GM20000 (cell line): ENCODE results near the gene UTF1.

Experiments
- DNase-seq: peaks from one replicate; pipeline ENCODE4 v3.0.0; 2012; ENCODE audit warnings: low spot score
- CTCF ChIP-seq: IDR thresholded peaks from 2 replicates; pipeline ENCODE4 v1.5.1; 2012; ENCODE audit warnings: mild to moderate bottlenecking, control low read depth; ENCODE audit errors: extremely low read depth, missing control alignments

The UTF1 gene

GRCh38 chr10:133271521-133272300 is 41.7 kb downstream of the UTF1 start:
- no peak for TF ChIP-seq CTCF
- no peak for DNase-seq

GRCh38 chr10:133272301-133272963 is 42.4 kb downstream of the UTF1 start:
- TF ChIP-seq CTCF, result no peak
- no peak for DNase-seq

- no peak for DNase-seq
- TF ChIP-seq CTCF, result no peak
Measured at GRCh38 chr10:133272964-133273420, 43.0 kb downstream of the UTF1 start.

- no peak for TF ChIP-seq CTCF
- DNase-seq, result no peak
Measured at GRCh38 chr10:133273534-133274143, 43.6 kb downstream of the UTF1 start.

DNA sequence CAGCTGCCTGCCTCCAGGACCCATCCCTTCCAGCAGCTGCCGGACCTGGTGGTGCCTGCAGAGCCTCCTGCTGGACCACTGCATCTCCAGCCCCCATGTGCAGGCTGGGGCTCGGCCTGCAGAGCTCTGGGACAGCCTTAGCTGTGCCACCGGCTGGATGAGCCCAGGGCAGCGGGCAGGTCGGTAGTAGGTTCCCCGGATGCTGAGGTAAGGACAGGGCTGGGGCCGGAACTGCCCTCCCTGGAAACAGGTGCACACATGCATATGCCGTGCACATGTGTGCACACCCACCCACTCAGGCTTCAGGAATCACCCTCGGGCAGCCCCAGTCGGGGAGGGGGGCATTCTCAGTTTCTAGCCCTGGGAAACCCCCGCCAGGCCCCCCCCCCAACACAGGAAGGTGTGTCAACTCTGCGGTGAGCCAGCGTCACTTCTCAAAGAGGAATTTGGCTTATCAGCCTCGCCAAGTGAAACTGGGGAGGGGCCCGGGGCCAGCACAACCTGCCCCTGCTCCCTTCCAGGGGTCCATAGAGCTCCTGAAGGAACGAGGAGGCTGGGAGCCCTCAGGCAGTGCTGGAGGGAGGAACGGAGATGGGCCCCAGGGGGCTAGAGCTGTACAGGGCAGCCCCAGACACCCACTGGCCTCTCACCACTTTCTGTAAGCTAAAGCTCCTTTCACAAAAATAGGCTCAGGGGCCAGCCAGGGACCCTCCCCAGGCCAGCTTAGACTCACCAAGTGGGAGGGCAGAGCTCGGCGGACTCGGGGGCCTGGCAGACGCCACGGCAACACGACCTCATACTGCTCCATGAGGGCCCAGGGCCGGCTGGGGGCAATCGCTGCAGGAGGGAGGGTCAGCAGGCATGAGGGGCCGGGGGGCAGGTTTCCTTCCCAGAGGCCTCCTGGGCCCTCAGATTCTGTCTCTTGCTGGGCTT is 45.0 kb downstream of the UTF1 start:
- DNase-seq, result peak; percentile 93
- no peak for TF ChIP-seq CTCF

GRCh38 chr10:133275684-133276092 is 45.7 kb downstream of the UTF1 start:
- DNase-seq, result peak; percentile 80
- peak; percentile 42 for TF ChIP-seq CTCF

- DNase-seq, result no peak
- TF ChIP-seq CTCF, result no peak
Measured at GRCh38 chr10:133276100-133276434, 46.0 kb downstream of the UTF1 start.
